HCT116 (cell line): ENCODE data around the gene ATP8A2. TPM values are rescaled to one million over a fixed set of nuclear protein-coding genes. Genes with fewer than 3 reads are reported as not detected.

Source experiments
- ATAC-seq: fragments of 200-7000 bp; cut with Tn5 transposase; 2 replicates; pipeline ENCODE4 v1.9.1; 2020; ENCODE audit warnings: mild to moderate bottlenecking, moderate library complexity
- BruUV-seq: library from RNA; stranded (reverse); fragments of 400-500 nt; replicated peaks from 2 replicates; lab custom pipeline; 2021; lab: Mats Ljungman, UMichigan
- CTCF ChIA-PET: fragments of 300-600 bp; sonication (Branson Sonifier 250); formaldehyde crosslinking; loops from one replicate; lab custom pipeline; 2021; ENCODE audit warnings: antibody characterized with exemption; lab: Charles Lee
- POLR2A ChIA-PET: fragments of 300-600, 350-600 bp; sonication (Branson Sonifier 250); formaldehyde crosslinking; loops from one replicate; lab custom pipeline; 2021; ENCODE audit warnings: antibody characterized with exemption; lab: Charles Lee
- RAD21 ChIA-PET, 2 experiments: fragments of 300-600 bp; sonication (Branson Sonifier 250); formaldehyde crosslinking; loops; one replicate each; lab custom pipeline; 2023; ENCODE audit warnings: low total read pairs in 2 of 2; ENCODE audit not compliant: uncharacterized antibody in 2 of 2, unreplicated experiment in 2 of 2, low non-redundant PET in 1 of 2; lab: Charles Lee
- DNase-seq: peaks from one replicate; pipeline ENCODE4 v3.0.0-alpha.2; 2010; ENCODE audit warnings: low read depth, low spot score
- H2AFZ ChIP-seq: fragments of 200-600 bp; shearing (Covaris generic), sonication (generic); 2 replicates; pipeline ENCODE4 v1.6.1; 2017; ENCODE audit warnings: low read depth, mixed run types, mixed read lengths, antibody characterized with exemption, low read length; ENCODE audit not compliant: poor library complexity, severe bottlenecking
- H3K27ac ChIP-seq: 2 replicates; pipeline ENCODE4 v1.5.1; 2012; ENCODE audit warnings: low read depth, low read length
- H3K27me3 ChIP-seq: fragments of 200-600 bp; sonication (generic); 2 replicates; pipeline ENCODE4 v1.6.1; 2016; ENCODE audit warnings: mixed run types, low read length, mixed read lengths; ENCODE audit not compliant: insufficient read depth
- H3K36me3 ChIP-seq, 2 experiments: fragments of 200-500 bp in 1 of 2; fragments of 200-600 bp in 1 of 2; sonication (Bioruptor generic) in 1 of 2; sonication (generic) in 1 of 2; 2 replicates each; pipeline versions ENCODE4 v1.5.1 to v1.6.1; 2014 to 2016; ENCODE audit warnings: low read length in 2 of 2, inconsistent platforms in 1 of 2, mixed read lengths in 1 of 2, mixed run types in 1 of 2; ENCODE audit not compliant: insufficient read depth in 2 of 2, control insufficient read depth in 1 of 2
- H3K4me1 ChIP-seq, 2 experiments: fragments of 200-600 bp in 1 of 2; sonication (generic) in 1 of 2; 2 replicates each; pipeline versions ENCODE4 v1.5.1 to v1.6.1; 2012 to 2017; ENCODE audit warnings: low read length in 2 of 2, inconsistent platforms in 1 of 2, mild to moderate bottlenecking in 1 of 2, mixed read lengths in 1 of 2, mixed run types in 1 of 2, moderate library complexity in 1 of 2; ENCODE audit not compliant: insufficient read depth in 2 of 2, control insufficient read depth in 1 of 2
- H3K4me2 ChIP-seq: fragments of 200-600 bp; sonication (generic); 2 replicates; pipeline ENCODE4 v1.6.1; 2017; ENCODE audit warnings: mixed run types, low read length, mixed read lengths
- H3K4me3 ChIP-seq, 2 experiments: fragments of 200-600 bp in 1 of 2; sonication (generic) in 1 of 2; replicated peaks in 1 of 2; 2 replicates each; pipeline ENCODE4 v1.5.1; 2011 to 2016; ENCODE audit warnings: low read length in 2 of 2, control low read depth in 1 of 2, low read depth in 1 of 2, mild to moderate bottlenecking in 1 of 2, mixed read lengths in 1 of 2, mixed run types in 1 of 2
- H3K79me2 ChIP-seq: fragments of 200-600 bp; sonication (generic); 2 replicates; pipeline ENCODE4 v1.6.1; 2017; ENCODE audit warnings: mild to moderate bottlenecking, mixed run types, low read length, moderate library complexity, mixed read lengths; ENCODE audit not compliant: insufficient read depth
- H3K9ac ChIP-seq: fragments of 200-600 bp; sonication (generic); 2 replicates; pipeline ENCODE4 v1.6.1; 2016; ENCODE audit warnings: low read length, mixed read lengths
- H3K9me2 ChIP-seq: fragments of 200-600 bp; sonication (generic), shearing (Covaris generic); 2 replicates; pipeline ENCODE4 v1.6.1; 2017; ENCODE audit warnings: mixed run types, mild to moderate bottlenecking, moderate library complexity; ENCODE audit not compliant: insufficient read depth
- H3K9me3 ChIP-seq, 2 experiments: fragments of 200-500 bp in 1 of 2; fragments of 200-600 bp in 1 of 2; sonication (Bioruptor generic) in 1 of 2; sonication (generic) in 1 of 2; 2 replicates each; pipeline ENCODE4 v1.6.1; 2014 to 2017; ENCODE audit warnings: low read length in 2 of 2, mixed read lengths in 2 of 2, inconsistent platforms in 1 of 2, low read depth in 1 of 2, mild to moderate bottlenecking in 1 of 2, mixed run types in 1 of 2, moderate library complexity in 1 of 2; ENCODE audit not compliant: control insufficient read depth in 1 of 2, insufficient read depth in 1 of 2
- H4K20me1 ChIP-seq: fragments of 200-600 bp; sonication (generic), shearing (Covaris generic); 2 replicates; pipeline ENCODE4 v1.6.1; 2017; ENCODE audit warnings: mixed run types, mild to moderate bottlenecking, moderate library complexity; ENCODE audit not compliant: insufficient read depth
- CBX3 ChIP-seq: IDR thresholded peaks from 2 replicates; pipeline ENCODE4 v1.6.1; 2012; ENCODE audit warnings: low read depth
- CEBPB ChIP-seq: IDR thresholded peaks from 2 replicates; pipeline ENCODE4 v1.6.1; 2012; ENCODE audit warnings: low read depth
- EZH2 ChIP-seq: fragments of 200-600 bp; sonication (generic); IDR thresholded peaks from 2 replicates; pipeline ENCODE4 v1.6.1; 2017; ENCODE audit warnings: antibody characterized with exemption, mixed run types
- EZH2phosphoT487 ChIP-seq: fragments of 200-600 bp; IDR thresholded peaks from 2 replicates; pipeline ENCODE4 v1.6.1; 2018; ENCODE audit warnings: antibody characterized with exemption, borderline replicate concordance
- FOSL1 ChIP-seq: IDR thresholded peaks from 2 replicates; pipeline ENCODE4 v1.6.1; 2012; ENCODE audit warnings: low read depth
- JUND ChIP-seq: IDR thresholded peaks from 2 replicates; pipeline ENCODE4 v1.6.1; 2012
- POLR2A ChIP-seq: IDR thresholded peaks from 2 replicates; pipeline ENCODE4 v1.7.0; 2011; ENCODE audit warnings: borderline replicate concordance; ENCODE audit not compliant: insufficient read depth, insufficient read length; ENCODE audit errors: extremely low read depth
- REST ChIP-seq: IDR thresholded peaks from 2 replicates; pipeline ENCODE4 v1.6.1; 2012; ENCODE audit warnings: low read depth
- SIN3A ChIP-seq: IDR thresholded peaks from 2 replicates; pipeline ENCODE4 v1.6.1; 2012; ENCODE audit warnings: low read depth
- SP1 ChIP-seq: IDR thresholded peaks from 2 replicates; pipeline ENCODE4 v1.6.1; 2012; ENCODE audit warnings: low read depth
- SRF ChIP-seq: IDR thresholded peaks from 2 replicates; pipeline ENCODE4 v1.6.1; 2012; ENCODE audit warnings: low read depth
- YY1 ChIP-seq: IDR thresholded peaks from 2 replicates; pipeline ENCODE4 v1.6.1; 2011; ENCODE audit warnings: low read length, low read depth, moderate library complexity, mild to moderate bottlenecking; ENCODE audit not compliant: insufficient replicate concordance; ENCODE audit errors: extremely low read depth
- ZBTB33 ChIP-seq: IDR thresholded peaks from 2 replicates; pipeline ENCODE4 v1.6.1; 2011; ENCODE audit warnings: mild to moderate bottlenecking, low read length, moderate library complexity; ENCODE audit not compliant: insufficient replicate concordance; ENCODE audit errors: extremely low read depth
- intact Hi-C: fragments of 100-400 bp; cut with micrococcal nuclease; formaldehyde crosslinking; loops from 2 replicates; pipeline ENCODE4 v1.10.0; 2022
- total RNA-seq: library from RNA; stranded (reverse); gene quantifications from one replicate; pipeline ENCODE4 v1.2.1, GENCODE V29; 2021; ENCODE audit not compliant: unreplicated experiment

ATP8A2 gene
- total RNA-seq, 1 experiment from 2014 or later = not detected

GRCh38 chr13:26019251-26019650 lies 647.5 kb downstream of the ATP8A2 start:
- Histone ChIP-seq H4K20me1 (no peaks in the 10 kb centered on the region), H3K4me2 (no peak overlapping the region), H3K79me2 (no peaks in the 10 kb centered on the region), H3K4me3 (no peak overlapping the region), H3K9me3 (no peaks in the 10 kb centered on the region), H3K36me3 (no peaks in the 10 kb centered on the region), H3K27ac (no peak overlapping the region), H3K9ac (no peak overlapping the region), H3K27me3 (peaks cover 64% of the 10 kb centered on the region), H3K9me2 (no peaks in the 10 kb centered on the region), H2AFZ (no peak overlapping the region), H3K4me1 (no peaks in the 10 kb centered on the region)
- BruUV-seq = no TSS peak
- CTCF ChIA-PET = no interaction called here
- intact Hi-C loops = no loop called here
- RAD21 ChIA-PET = no interaction called here
- no peak for ATAC-seq
- POLR2A ChIA-PET = no interaction called here
- TF ChIP-seq FOSL1 = no peak
- no peak for TF ChIP-seq POLR2A
- TF ChIP-seq CBX3 = no peak
- DNase-seq = no peak

- intact Hi-C loops = no loop called here
- peaks cover 59% of the 10 kb centered on the region for H3K27me3 ChIP-seq
- RAD21 ChIA-PET = no interaction called here
- H3K9me2 ChIP-seq = no peaks in the 10 kb centered on the region
- ATAC-seq (no peak), DNase-seq (no peak)
- H3K9ac ChIP-seq = no peak overlapping the region
- CTCF ChIA-PET = no interaction called here
- no peaks in the 10 kb centered on the region for H3K4me1 ChIP-seq
- no peak overlapping the region for H3K4me3 ChIP-seq
- H3K79me2 ChIP-seq = no peaks in the 10 kb centered on the region
- H4K20me1 ChIP-seq = no peaks in the 10 kb centered on the region
- no peak overlapping the region for H2AFZ ChIP-seq
- BruUV-seq = no TSS peak
- no peak overlapping the region for H3K27ac ChIP-seq
- no peaks in the 10 kb centered on the region for H3K36me3 ChIP-seq
- TF ChIP-seq YY1 = no peak
- TF ChIP-seq REST = no peak
- no peak for TF ChIP-seq CEBPB
- TF ChIP-seq EZH2phosphoT487 = no peak
- TF ChIP-seq EZH2 = no peak
- no peak for TF ChIP-seq SP1
- TF ChIP-seq ZBTB33 = no peak
- TF ChIP-seq JUND = no peak
- no peak for TF ChIP-seq CBX3
- no peak for TF ChIP-seq SIN3A
- TF ChIP-seq SRF = no peak
- H3K4me2 ChIP-seq = no peak overlapping the region
- H3K9me3 ChIP-seq = no peaks in the 10 kb centered on the region
- POLR2A ChIA-PET = no interaction called here
Observed at GRCh38 chr13:26019881-26020870, 648.4 kb downstream of the ATP8A2 start.
